ENCODE results near the gene LRRC8D. TPM values are rescaled to one million over a fixed set of nuclear protein-coding genes. Genes with fewer than 3 reads are reported as not detected.
A peak's percentile ranks its signal among the peaks of the same experiment; 100 is the strongest.

LRRC8D gene
- total RNA-seq, 1 experiment from 2014 or later = 43.3 TPM

DNA sequence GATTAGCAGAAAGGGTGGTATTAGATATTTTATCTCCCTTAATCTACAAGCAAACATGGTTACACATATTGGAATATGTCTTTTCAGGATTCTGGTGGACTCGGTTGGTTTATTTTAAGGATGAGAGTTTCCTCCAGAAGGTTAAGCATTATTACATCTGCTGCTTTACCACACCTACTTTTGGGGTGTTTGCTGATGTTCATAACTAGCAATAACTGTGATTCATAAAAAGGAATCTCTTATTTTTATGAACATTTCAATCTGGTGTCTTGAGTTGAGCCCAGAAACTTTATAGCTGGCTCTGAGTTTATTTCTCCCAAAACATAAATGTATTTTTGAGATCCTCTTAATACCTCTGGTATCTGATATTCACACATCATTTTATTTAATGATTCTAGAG is 82.7 kb downstream of the LRRC8D start:
- Histone ChIP-seq H3K27me3 (ENCODE audit: control insufficient read depth, insufficient read depth, low read length) (no peaks in the 10 kb centered on the region), H3K27ac (ENCODE audit: low read length) (no peak overlapping the region), H3K4me1 (ENCODE audit: control insufficient read depth, insufficient read depth, low read length) (peaks cover 25% of the 10 kb centered on the region), H3K9me3 (ENCODE audit: control insufficient read depth, insufficient read depth, low read depth, low read length) (no peaks in the 10 kb centered on the region), H3K4me3 (ENCODE audit: low read depth in 2 of 2, low read length in 2 of 2) (no peak overlapping the region), H3K36me3 (ENCODE audit: control insufficient read depth, insufficient read depth, low read length) (no peaks in the 10 kb centered on the region)
- no peak for TF ChIP-seq SIN3A (IDR thresholded peaks at IDR 0.05; ENCODE audit: borderline replicate concordance, insufficient read depth, low read depth, low read length)
- CTCF ChIA-PET = no interaction called here
- in situ Hi-C loops (cut with HindIII; ENCODE audit: low pct_unique_long_range_greater_than_20kb, low sequenced_read_pairs) = no loop called here
- ATAC-seq = no peak
- POLR2A ChIA-PET = no interaction called here
- intact Hi-C loops (cut with micrococcal nuclease; ENCODE audit: unreplicated experiment) = no loop called here
- no TSS peak for BruUV-seq (replicated peaks)
- no peak for DNase-seq (ENCODE audit: low read depth, low spot score)

DNA sequence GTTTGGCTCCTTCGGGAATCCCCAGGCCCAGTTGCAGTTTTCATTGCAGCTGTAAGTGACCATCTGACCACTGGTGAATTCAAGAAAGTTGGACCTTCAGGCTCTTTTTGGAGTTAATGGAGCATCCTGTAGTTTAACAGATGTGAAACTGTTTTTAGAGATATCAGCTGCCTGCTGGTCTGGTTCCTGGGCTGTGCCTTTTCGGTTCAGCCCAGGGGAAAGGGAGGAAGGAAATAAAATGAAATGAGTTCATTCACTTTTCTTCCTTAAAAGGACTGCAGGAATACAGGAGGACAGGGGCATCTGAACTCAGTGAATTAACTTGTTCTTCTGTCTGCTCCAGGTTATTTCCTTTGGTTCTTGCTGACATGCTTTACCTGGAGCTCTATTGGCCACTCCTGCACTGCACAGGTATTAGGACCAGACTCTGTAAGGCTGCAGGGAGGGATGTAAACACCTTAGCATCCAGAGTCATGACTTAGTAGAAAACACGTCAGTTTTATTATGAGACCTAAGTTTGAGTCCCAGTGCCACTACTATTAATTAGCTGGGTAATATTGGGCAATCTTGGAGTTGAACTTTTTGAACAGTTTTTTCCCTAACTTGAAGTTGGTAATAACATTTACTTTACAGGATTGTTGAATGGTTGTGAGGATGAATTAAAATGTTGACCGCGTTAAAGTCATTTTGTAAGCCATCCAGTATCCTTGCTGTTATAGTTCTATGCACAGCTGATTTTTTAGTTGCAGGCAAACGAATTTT is 83.6 kb downstream of the LRRC8D start:
- Histone ChIP-seq H3K9me3 (ENCODE audit: control insufficient read depth, insufficient read depth, low read depth, low read length) (no peaks in the 10 kb centered on the region), H3K4me3 (ENCODE audit: low read depth in 2 of 2, low read length in 2 of 2) (no peak overlapping the region), H3K36me3 (ENCODE audit: control insufficient read depth, insufficient read depth, low read length) (no peaks in the 10 kb centered on the region), H3K4me1 (ENCODE audit: control insufficient read depth, insufficient read depth, low read length) (peaks cover 25% of the 10 kb centered on the region), H3K27me3 (ENCODE audit: control insufficient read depth, insufficient read depth, low read length) (no peaks in the 10 kb centered on the region), H3K27ac (ENCODE audit: low read length) (no peak overlapping the region)
- ATAC-seq (no peak), DNase-seq (ENCODE audit: low read depth, low spot score) (no peak)
- in situ Hi-C loops (cut with HindIII; ENCODE audit: low pct_unique_long_range_greater_than_20kb, low sequenced_read_pairs) (no loop called here), intact Hi-C loops (cut with micrococcal nuclease; ENCODE audit: unreplicated experiment) (no loop called here)
- BruUV-seq (replicated peaks) = no TSS peak
- ChIA-PET POLR2A (no interaction called here), CTCF (no interaction called here)
- TF ChIP-seq TCF7L2 (IDR thresholded peaks at IDR 0.05; ENCODE audit: low read depth, low read length) (no peak), CTCF (IDR thresholded peaks at IDR 0.05) (no peak), POLR2AphosphoS5 (IDR thresholded peaks at IDR 0.05; ENCODE audit: low read depth, low read length) (no peak), REST (IDR thresholded peaks at IDR 0.05; ENCODE audit: insufficient read depth in 1 of 2, low read depth in 2 of 2, low read length in 1 of 2) (no peak), SIN3A (IDR thresholded peaks at IDR 0.05; ENCODE audit: borderline replicate concordance, insufficient read depth, low read depth, low read length) (no peak)

DNA sequence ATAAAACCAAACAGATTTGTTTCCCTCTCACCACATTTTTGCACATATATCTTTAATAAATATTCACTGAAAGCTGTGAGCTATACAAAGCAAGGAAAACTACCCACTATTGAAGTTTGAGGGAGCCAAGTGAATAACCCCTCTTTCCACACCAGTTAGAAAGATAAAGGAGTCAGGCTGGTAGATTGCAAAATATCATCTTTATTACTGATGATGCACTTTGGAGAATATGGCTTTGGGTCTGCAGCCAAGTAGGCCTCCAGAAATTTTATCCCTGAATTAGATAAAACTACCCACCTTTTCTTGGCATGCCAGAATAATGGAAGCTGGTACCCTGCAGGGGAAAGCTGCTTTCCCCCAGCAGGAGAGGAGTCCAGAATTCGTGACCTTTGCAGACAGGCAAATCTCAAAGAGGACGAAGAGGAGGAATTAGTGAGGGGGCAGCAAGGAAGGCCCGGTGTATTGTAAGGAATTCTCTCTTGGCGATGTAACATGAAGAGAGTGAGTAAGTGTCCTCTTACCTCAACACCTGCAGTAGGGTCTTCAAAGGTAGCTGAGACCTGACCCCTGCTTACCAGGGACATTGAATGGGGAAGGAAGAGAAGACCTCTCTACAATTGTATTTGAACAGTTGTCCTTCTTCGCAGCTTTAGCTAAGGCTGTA is 84.7 kb downstream of the LRRC8D start:
- Histone ChIP-seq H3K36me3 (ENCODE audit: control insufficient read depth, insufficient read depth, low read length) (no peaks in the 10 kb centered on the region), H3K4me3 (ENCODE audit: low read depth in 2 of 2, low read length in 2 of 2) (no peak overlapping the region), H3K27me3 (ENCODE audit: control insufficient read depth, insufficient read depth, low read length) (no peaks in the 10 kb centered on the region), H3K9me3 (ENCODE audit: control insufficient read depth, insufficient read depth, low read depth, low read length) (no peaks in the 10 kb centered on the region), H3K4me1 (ENCODE audit: control insufficient read depth, insufficient read depth, low read length) (peaks cover 27% of the 10 kb centered on the region), H3K27ac (ENCODE audit: low read length) (peak overlapping the region; percentile 75)
- DNase-seq (ENCODE audit: low read depth, low spot score) (no peak), ATAC-seq (no peak)
- intact Hi-C loops (cut with micrococcal nuclease; ENCODE audit: unreplicated experiment) = no loop called here
- POLR2A ChIA-PET = no interaction called here
- TF ChIP-seq CTCF (IDR thresholded peaks at IDR 0.05) (no peak), POLR2AphosphoS5 (IDR thresholded peaks at IDR 0.05; ENCODE audit: low read depth, low read length) (no peak), TCF7L2 (IDR thresholded peaks at IDR 0.05; ENCODE audit: low read depth, low read length) (no peak), REST (IDR thresholded peaks at IDR 0.05; ENCODE audit: insufficient read depth in 1 of 2, low read depth in 2 of 2, low read length in 1 of 2) (no peak), SIN3A (IDR thresholded peaks at IDR 0.05; ENCODE audit: borderline replicate concordance, insufficient read depth, low read depth, low read length) (no peak)
- no TSS peak for BruUV-seq (replicated peaks)
- in situ Hi-C loops (cut with HindIII; ENCODE audit: low pct_unique_long_range_greater_than_20kb, low sequenced_read_pairs) = no loop called here
- CTCF ChIA-PET = no interaction called here

Measured in Panc1 (cell line).